Measurements from ENCODE around the gene GRID2IP. TPM values are rescaled to one million over a fixed set of nuclear protein-coding genes. Genes with fewer than 3 reads are reported as not detected.

Gene GRID2IP
- total and polyA plus RNA-seq, 10 of the 15 experiments (the other 5 are each of a cell fraction or from before 2014, with no cell fraction given), result not detected

DNA sequence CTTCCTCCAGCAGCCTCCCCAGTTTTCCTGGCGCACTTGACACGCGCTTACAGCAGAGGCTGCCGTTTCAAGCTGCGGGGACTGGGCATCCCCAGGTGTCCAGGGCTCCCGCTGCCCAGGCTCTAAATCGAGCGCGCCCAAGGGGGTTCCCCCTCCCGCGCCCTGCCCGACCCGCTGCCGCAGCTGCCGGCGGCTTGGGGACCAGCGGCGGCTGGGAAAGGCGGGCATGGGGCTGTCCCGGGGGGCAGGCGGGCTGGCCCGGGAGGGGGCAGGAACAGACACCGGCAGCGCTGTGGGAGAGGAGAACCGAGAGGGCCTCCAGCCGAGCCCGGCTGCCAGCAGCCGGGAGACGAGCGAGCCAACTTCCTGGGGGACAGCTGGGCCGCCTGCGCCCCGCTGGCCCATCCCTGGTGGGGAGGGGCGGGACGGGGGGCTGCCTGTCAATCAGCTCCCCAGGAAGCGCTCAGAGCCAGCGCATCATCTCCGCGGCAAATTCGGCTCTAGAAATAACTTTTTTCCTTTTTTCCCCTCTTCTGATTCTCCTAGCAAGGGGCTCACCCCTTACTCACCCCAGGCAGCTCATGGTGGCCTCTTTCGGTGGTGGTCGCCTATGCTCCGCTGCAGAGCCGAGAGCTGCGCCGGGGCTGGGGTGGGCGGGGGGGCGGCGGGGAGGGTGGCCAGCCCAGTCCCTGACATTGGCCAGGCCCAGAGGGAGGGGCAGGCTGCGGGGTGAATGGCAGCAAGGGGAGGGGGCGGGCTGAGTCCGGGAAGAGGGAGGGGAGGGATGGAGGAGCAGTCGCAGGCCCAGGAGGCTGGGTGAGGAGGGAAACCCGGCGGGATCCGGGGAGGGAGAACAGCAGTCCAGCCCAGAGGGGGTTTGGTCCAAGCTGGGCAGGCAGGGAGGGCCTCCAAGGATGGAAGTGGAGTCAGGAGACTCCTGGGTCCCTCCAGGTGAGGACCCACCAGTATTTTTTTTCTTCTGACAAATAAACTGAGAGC lies 14.7 kb downstream of the GRID2IP start:
- CTCF ChIA-PET, result no interaction called here
- H3K4me2 ChIP-seq (ENCODE audit: control insufficient read depth, insufficient read depth), result no peak overlapping the region
- no TSS peak for BruUV-seq (replicated peaks)
- no peak overlapping the region for H3K4me3 ChIP-seq
- TF ChIP-seq SP1 (IDR thresholded peaks at IDR 0.05; ENCODE audit: low read depth, low read length), result no peak
- no peak for TF ChIP-seq MYC (IDR thresholded peaks at IDR 0.05; ENCODE audit: insufficient read depth, insufficient read length, insufficient replicate concordance, low read length, severe bottlenecking)
- no peak for TF ChIP-seq ZBTB40 (IDR thresholded peaks at IDR 0.05; ENCODE audit: borderline replicate concordance)
- TF ChIP-seq PKNOX1 (IDR thresholded peaks at IDR 0.05), result peak; percentile 74
- no peak for TF ChIP-seq EZH2 (IDR thresholded peaks at IDR 0.05; ENCODE audit: borderline replicate concordance, control insufficient read depth, low read depth, low read length)
- TF ChIP-seq PAX5 (IDR thresholded peaks at IDR 0.05; ENCODE audit: borderline replicate concordance, low read depth, low read length), result no peak
- TF ChIP-seq CHD1 (IDR thresholded peaks at IDR 0.05; ENCODE audit: low read depth, low read length), result no peak
- TF ChIP-seq, protein P1, sequence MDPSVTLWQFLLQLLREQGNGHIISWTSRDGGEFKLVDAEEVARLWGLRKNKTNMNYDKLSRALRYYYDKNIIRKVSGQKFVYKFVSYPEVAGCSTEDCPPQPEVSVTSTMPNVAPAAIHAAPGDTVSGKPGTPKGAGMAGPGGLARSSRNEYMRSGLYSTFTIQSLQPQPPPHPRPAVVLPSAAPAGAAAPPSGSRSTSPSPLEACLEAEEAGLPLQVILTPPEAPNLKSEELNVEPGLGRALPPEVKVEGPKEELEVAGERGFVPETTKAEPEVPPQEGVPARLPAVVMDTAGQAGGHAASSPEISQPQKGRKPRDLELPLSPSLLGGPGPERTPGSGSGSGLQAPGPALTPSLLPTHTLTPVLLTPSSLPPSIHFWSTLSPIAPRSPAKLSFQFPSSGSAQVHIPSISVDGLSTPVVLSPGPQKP (IDR thresholded peaks at IDR 0.05; ENCODE audit: low read depth, low read length), result no peak
- intact Hi-C loops (cut with micrococcal nuclease; ENCODE audit: unreplicated experiment), result no loop called here
- POLR2A ChIA-PET, result no interaction called here
- no peaks in the 10 kb centered on the region for H3K36me3 ChIP-seq (ENCODE audit: control insufficient read depth in 2 of 2, insufficient read depth in 2 of 2, low read length in 1 of 2)
- in situ Hi-C loops (cut with MboI), result no loop called here
- no peak for DNase-seq (ENCODE audit: low read depth, low spot score)
- H3K27me3 ChIP-seq (replicated peaks in 1 of 2; ENCODE audit: control insufficient read depth in 2 of 2, insufficient read depth in 2 of 2, low read length in 1 of 2), result peaks cover 2 to 3% of the 10 kb centered on the region in 2 experiments
- WGBS (ENCODE audit: insufficient coverage, insufficient replicate concordance, low lambda C conversion rate, missing lambda C conversion rate), result 4% methylated on average over 44 of the region's 56 CpGs
- H3K9ac ChIP-seq (ENCODE audit: control insufficient read depth, insufficient read depth, low read length), result no peak overlapping the region
- SMC1A ChIA-PET (ENCODE audit: uncharacterized antibody, unreplicated experiment), result no interaction called here
- H3K27ac ChIP-seq (ENCODE audit: control insufficient read depth, insufficient read depth), result no peak overlapping the region
- H4K20me1 ChIP-seq (ENCODE audit: control insufficient read depth, insufficient read depth), result no peaks in the 10 kb centered on the region
- no peaks in the 10 kb centered on the region for H3K9me3 ChIP-seq (replicated peaks; ENCODE audit: control insufficient read depth, insufficient read depth, low read length)
- no peak overlapping the region for H2AFZ ChIP-seq (ENCODE audit: control insufficient read depth, low read depth, low read length)
- H3K79me2 ChIP-seq (ENCODE audit: control insufficient read depth, insufficient read depth, low read length), result no peaks in the 10 kb centered on the region
- no peak; the same call in 2 of the 3 replicates for ATAC-seq
- RAD21 ChIA-PET (ENCODE audit: unreplicated experiment), result no interaction called here
- FAIRE-seq, result no peak
- peaks cover 4% of the 10 kb centered on the region for H3K4me1 ChIP-seq (ENCODE audit: control insufficient read depth, insufficient read depth, low read length)

Measured in GM12878 (cell line).